Measurements from ENCODE around the gene ACBD4. TPM values are rescaled to one million over a fixed set of nuclear protein-coding genes. Genes with fewer than 3 reads are reported as not detected.

ACBD4 gene
- total and polyA plus RNA-seq, 11 donors, result 3.3 to 9.8 (median 6.3) TPM

DNA sequence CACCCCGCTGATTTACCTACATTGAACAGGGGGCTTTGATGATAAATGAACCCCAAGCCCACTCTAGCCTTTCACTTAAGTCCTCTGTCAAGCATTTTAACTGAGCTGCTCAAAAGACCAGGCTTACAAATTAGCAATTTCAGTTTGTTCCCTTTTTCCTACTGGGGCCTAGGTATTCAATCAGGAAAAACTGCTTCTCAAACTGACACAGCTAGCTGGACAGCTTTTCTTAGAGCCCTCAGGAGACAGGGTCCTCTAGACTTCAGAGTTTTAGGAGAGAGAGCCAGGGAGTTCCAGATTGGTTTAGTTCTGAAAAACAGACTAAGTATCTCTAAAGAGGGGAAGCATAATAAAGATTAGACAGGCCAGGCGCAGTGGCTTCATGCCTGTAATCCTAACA lies 20.0 kb downstream of the ACBD4 start:
- WGBS, 4 donors, result 81 to 96% (median 87%) methylated on average over 2 of the region's 2 CpGs
- Histone ChIP-seq H3K27me3 (no peaks in the 10 kb centered on the region), H3K4me1 (peaks cover 11 to 69% (median 55%) of the 10 kb centered on the region in 12 donors), H3K4me3 (no peak overlapping the region), H3K36me3 (peaks cover 0 to 2% (median 0%) of the 10 kb centered on the region in 9 donors), H3K27ac (peak overlapping the region in 2 of 12 donors; percentile 21 to 26), H3K9me3 (no peaks in the 10 kb centered on the region)
- ATAC-seq (no peak), DNase-seq (no peak)
- intact Hi-C loops (cut with DNase I), result no loop called here
- TF ChIP-seq, protein P1, sequence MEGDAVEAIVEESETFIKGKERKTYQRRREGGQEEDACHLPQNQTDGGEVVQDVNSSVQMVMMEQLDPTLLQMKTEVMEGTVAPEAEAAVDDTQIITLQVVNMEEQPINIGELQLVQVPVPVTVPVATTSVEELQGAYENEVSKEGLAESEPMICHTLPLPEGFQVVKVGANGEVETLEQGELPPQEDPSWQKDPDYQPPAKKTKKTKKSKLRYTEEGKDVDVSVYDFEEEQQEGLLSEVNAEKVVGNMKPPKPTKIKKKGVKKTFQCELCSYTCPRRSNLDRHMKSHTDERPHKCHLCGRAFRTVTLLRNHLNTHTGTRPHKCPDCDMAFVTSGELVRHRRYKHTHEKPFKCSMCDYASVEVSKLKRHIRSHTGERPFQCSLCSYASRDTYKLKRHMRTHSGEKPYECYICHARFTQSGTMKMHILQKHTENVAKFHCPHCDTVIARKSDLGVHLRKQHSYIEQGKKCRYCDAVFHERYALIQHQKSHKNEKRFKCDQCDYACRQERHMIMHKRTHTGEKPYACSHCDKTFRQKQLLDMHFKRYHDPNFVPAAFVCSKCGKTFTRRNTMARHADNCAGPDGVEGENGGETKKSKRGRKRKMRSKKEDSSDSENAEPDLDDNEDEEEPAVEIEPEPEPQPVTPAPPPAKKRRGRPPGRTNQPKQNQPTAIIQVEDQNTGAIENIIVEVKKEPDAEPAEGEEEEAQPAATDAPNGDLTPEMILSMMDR (IDR thresholded peaks at IDR 0.05), result no peak
- TF ChIP-seq POLR2A (IDR thresholded peaks at IDR 0.05), result no peak

DNA sequence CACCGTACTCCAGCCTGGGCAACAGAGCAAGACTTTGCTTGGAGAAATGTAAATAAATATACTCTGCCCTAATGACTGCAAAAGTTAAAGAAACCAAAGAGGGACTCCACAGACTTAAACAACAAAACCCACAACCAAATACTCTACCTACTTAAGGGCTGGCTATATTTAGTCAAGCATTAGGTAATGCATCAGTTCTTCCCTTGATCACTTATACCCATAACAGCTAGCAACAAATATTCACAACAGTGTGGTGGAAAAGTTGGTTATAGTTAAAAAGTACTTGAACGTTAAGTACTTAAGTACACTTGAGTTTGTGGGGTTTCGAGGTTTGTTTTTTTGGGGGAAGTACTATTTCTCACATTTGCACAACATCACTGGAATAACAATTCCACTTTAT lies 20.8 kb downstream of the ACBD4 start:
- H3K4me1 ChIP-seq, result peaks cover 11 to 62% (median 48%) of the 10 kb centered on the region in 12 donors
- ATAC-seq (no peak), DNase-seq (no peak)
- WGBS, 4 donors, result 93 to 94% (median 94%) methylated on average over 3 of the region's 3 CpGs
- no peak overlapping the region for H3K4me3 ChIP-seq
- intact Hi-C loops (cut with DNase I), result no loop called here
- TF ChIP-seq, protein P1 (IDR thresholded peaks at IDR 0.05), result no peak
- no peak for TF ChIP-seq POLR2A (IDR thresholded peaks at IDR 0.05)
- no peaks in the 10 kb centered on the region for H3K9me3 ChIP-seq
- no peaks in the 10 kb centered on the region for H3K27me3 ChIP-seq
- peaks cover 0 to 2% (median 0%) of the 10 kb centered on the region in 9 donors for H3K36me3 ChIP-seq
- peak overlapping the region in 3 of 12 donors; percentile 10 to 26 (median 21) for H3K27ac ChIP-seq

DNA sequence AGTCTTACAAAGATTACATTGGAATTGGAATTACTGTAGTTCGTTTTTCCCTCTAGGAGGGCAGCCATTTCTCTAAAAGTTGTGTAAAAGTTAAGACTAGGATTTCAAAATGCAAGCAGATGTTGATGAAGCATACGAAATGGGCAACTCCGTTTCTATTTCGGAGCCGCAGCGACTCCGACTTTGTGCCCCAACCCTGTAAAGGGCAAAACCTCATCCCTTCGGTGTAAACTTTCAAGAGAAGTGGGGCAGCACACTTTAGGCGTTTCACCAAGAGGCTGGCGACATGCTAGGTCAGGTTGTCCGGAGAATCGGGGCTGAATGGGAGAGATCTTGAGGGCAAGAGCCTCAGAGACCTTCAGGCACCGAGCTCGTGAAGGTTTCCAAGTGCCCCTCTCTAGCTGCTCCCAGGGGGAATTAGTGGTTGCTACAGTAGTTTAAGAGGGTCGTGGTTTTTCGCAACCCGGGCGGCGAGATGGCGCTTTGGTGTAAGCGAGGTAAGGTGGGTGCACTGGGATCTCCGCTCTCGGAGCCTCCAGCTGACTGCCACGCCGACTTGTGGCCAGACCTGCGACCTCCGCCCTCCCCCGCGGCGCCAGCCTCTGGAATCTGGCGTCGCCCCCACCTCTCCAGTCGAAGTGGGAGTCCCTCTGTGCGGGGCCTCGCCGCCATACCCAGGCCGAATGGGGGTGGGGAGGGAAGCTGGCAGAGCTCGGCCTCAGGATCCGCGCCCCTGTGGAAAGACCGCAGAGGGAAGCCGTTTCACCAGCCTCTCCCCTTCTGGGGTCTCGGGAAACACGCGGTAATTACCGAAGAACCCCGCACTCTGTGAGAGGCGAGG lies 25.2 kb downstream of the ACBD4 start:
- Histone ChIP-seq H3K4me1 (peaks cover 6 to 55% (median 37%) of the 10 kb centered on the region in 12 donors), H3K36me3 (peaks cover 0 to 2% (median 0%) of the 10 kb centered on the region in 9 donors), H3K9me3 (no peaks in the 10 kb centered on the region), H3K4me3 (peak overlapping the region; percentile 65 to 98 (median 93)), H3K27ac (peak overlapping the region; percentile 96 to 100 (median 100)), H3K27me3 (no peaks in the 10 kb centered on the region)
- ATAC-seq (peak; percentile 45 to 71 (median 70)), DNase-seq (peak; percentile 79 to 86 (median 84))
- no peak for TF ChIP-seq POLR2A (IDR thresholded peaks at IDR 0.05)
- TF ChIP-seq, protein P1 (IDR thresholded peaks at IDR 0.05), result peak in 7 of 12 donors; percentile 8 to 52 (median 36)
- 0 to 1% (median 0%) methylated on average over 31 to 48 of the region's 48 CpGs for WGBS, 4 donors
- intact Hi-C loops (cut with DNase I), result loop anchor here in 7 of 10 donors (1.0 to 5.0 kb wide), 5 partner anchors 12 to 37 kb away; partner anchors contain the start of gene HEXIM1 (in 5 of the 7)
